PFSK-1 (cell line): ENCODE data around the gene LAYN.

Source experiments
- SIN3A ChIP-seq: IDR thresholded peaks from 2 replicates; pipeline ENCODE4 v1.6.1; 2012; ENCODE audit warnings: mild to moderate bottlenecking, low read length, moderate library complexity, borderline replicate concordance; ENCODE audit not compliant: insufficient read depth
- TAF1 ChIP-seq: IDR thresholded peaks from 2 replicates; pipeline ENCODE4 v1.6.1; 2012; ENCODE audit warnings: low read length, control low read depth, borderline replicate concordance; ENCODE audit not compliant: insufficient read depth
- TF ChIP-seq, protein P1 (sequence below), 2 experiments: IDR thresholded peaks; 2 replicates each; pipeline versions ENCODE4 v1.6.1 to v1.8.0; 2011 to 2012; ENCODE audit warnings: low read depth in 2 of 2, low read length in 2 of 2, control low read depth in 1 of 2, inconsistent platforms in 1 of 2, mild to moderate bottlenecking in 1 of 2, moderate library complexity in 1 of 2; ENCODE audit not compliant: insufficient read depth in 1 of 2

DNA sequence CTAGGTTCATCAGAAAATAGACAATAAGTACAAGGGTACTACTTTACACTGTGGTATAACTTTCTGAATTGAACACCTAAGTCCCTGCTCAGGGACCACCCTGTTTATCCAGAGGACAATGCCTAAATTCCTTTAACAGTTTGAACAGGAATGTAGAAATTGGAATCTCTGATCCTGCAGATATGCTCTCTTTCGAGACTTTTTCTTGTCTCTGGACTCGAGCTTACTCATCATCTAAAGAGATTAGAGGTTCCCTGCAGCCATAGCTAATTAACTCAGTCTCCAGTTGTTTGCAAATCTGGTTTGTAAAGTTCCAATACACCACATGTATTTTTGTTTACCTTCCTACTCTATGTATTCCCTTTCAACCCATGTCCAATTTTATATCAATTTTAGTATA lies 24.9 kb upstream of the LAYN start:
- no peak for TF ChIP-seq TAF1
- no peak for TF ChIP-seq SIN3A
- TF ChIP-seq, protein P1, sequence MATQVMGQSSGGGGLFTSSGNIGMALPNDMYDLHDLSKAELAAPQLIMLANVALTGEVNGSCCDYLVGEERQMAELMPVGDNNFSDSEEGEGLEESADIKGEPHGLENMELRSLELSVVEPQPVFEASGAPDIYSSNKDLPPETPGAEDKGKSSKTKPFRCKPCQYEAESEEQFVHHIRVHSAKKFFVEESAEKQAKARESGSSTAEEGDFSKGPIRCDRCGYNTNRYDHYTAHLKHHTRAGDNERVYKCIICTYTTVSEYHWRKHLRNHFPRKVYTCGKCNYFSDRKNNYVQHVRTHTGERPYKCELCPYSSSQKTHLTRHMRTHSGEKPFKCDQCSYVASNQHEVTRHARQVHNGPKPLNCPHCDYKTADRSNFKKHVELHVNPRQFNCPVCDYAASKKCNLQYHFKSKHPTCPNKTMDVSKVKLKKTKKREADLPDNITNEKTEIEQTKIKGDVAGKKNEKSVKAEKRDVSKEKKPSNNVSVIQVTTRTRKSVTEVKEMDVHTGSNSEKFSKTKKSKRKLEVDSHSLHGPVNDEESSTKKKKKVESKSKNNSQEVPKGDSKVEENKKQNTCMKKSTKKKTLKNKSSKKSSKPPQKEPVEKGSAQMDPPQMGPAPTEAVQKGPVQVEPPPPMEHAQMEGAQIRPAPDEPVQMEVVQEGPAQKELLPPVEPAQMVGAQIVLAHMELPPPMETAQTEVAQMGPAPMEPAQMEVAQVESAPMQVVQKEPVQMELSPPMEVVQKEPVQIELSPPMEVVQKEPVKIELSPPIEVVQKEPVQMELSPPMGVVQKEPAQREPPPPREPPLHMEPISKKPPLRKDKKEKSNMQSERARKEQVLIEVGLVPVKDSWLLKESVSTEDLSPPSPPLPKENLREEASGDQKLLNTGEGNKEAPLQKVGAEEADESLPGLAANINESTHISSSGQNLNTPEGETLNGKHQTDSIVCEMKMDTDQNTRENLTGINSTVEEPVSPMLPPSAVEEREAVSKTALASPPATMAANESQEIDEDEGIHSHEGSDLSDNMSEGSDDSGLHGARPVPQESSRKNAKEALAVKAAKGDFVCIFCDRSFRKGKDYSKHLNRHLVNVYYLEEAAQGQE (IDR thresholded peaks at IDR 0.05; ENCODE audit: insufficient read depth in 1 of 2, low read depth in 2 of 2, low read length in 2 of 2) = no peak
